HFFc6 (cell line): ENCODE measurements around the gene TUBA3C. TPM values are rescaled to one million over a fixed set of nuclear protein-coding genes. Genes with fewer than 3 reads are reported as not detected.

Experiments used
- DNase-seq: peaks from one replicate; pipeline ENCODE4 v3.0.0-alpha.2; 2018
- H3K27ac Mint-ChIP-seq: 2 replicates; pipeline ENCODE4 v1.8.0; 2020; ENCODE audit warnings: mild to moderate bottlenecking, mixed read lengths
- H3K27me3 Mint-ChIP-seq: 2 replicates; pipeline ENCODE4 v1.8.0; 2021; ENCODE audit warnings: mild to moderate bottlenecking, moderate library complexity, mixed read lengths; ENCODE audit not compliant: insufficient read depth
- H3K36me3 Mint-ChIP-seq: 2 replicates; pipeline ENCODE4 v1.8.0; 2021; ENCODE audit warnings: low read depth, mixed read lengths
- H3K4me1 Mint-ChIP-seq: 2 replicates; pipeline ENCODE4 v1.8.0; 2020; ENCODE audit warnings: low read depth, mixed read lengths
- H3K4me3 Mint-ChIP-seq: 2 replicates; pipeline ENCODE4 v1.8.0; 2020; ENCODE audit warnings: mild to moderate bottlenecking, moderate library complexity, mixed read lengths
- H3K9me3 Mint-ChIP-seq: 2 replicates; pipeline ENCODE4 v1.8.0; 2020; ENCODE audit warnings: mild to moderate bottlenecking, mixed read lengths
- total RNA-seq, 6 experiments: library from RNA; stranded (reverse); fragmentation: NEBNext Ultra II Directional; extraction: Animal tissue kit (Norgen Biotek cat#: 25700); gene quantifications; 2 replicates in 1 of 6; 3 replicates in 5 of 6; pipeline ENCODE4 v1.2.3, GENCODE V29; 2021
- TF ChIP-seq, protein P1 (sequence below): fragments of 200-600 bp; sonication (generic); IDR thresholded peaks from 2 replicates; pipeline ENCODE4 v1.5.0; 2021; ENCODE audit warnings: antibody characterized with exemption, mild to moderate bottlenecking

TUBA3C gene
- total RNA-seq, 6 experiments from 2014 or later: not detected

DNA sequence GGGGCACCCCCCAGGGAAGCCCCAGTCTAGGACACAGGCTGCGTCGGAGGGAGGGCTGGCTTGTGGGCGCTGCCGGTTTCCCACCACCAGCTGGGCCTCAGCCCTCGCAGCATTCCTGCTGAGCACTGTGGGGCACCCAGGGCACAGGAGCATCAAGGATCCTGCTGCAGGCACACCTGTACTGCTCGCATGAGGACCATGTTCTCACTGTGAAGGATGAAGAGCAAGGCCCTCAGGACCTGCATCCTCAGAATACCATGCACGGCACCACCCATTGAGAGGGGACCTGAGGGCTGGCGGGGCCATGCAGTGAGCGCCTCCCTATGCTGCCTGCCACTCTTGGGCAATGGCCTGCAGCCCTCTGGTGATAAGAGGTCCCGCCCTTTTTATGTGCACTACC, 31.4 kb downstream of the TUBA3C start:
- Mint-ChIP-seq H3K27me3 (peaks cover 3% of the 10 kb centered on the region; the same call in 1 of the 2 replicates), H3K4me1 (no peaks in the 10 kb centered on the region), H3K36me3 (peaks cover 3% of the 10 kb centered on the region), H3K27ac (no peak overlapping the region), H3K4me3 (no peak overlapping the region), H3K9me3 (peaks cover 59% of the 10 kb centered on the region)
- no peak for DNase-seq
- TF ChIP-seq, protein P1, sequence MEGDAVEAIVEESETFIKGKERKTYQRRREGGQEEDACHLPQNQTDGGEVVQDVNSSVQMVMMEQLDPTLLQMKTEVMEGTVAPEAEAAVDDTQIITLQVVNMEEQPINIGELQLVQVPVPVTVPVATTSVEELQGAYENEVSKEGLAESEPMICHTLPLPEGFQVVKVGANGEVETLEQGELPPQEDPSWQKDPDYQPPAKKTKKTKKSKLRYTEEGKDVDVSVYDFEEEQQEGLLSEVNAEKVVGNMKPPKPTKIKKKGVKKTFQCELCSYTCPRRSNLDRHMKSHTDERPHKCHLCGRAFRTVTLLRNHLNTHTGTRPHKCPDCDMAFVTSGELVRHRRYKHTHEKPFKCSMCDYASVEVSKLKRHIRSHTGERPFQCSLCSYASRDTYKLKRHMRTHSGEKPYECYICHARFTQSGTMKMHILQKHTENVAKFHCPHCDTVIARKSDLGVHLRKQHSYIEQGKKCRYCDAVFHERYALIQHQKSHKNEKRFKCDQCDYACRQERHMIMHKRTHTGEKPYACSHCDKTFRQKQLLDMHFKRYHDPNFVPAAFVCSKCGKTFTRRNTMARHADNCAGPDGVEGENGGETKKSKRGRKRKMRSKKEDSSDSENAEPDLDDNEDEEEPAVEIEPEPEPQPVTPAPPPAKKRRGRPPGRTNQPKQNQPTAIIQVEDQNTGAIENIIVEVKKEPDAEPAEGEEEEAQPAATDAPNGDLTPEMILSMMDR: no peak

DNA sequence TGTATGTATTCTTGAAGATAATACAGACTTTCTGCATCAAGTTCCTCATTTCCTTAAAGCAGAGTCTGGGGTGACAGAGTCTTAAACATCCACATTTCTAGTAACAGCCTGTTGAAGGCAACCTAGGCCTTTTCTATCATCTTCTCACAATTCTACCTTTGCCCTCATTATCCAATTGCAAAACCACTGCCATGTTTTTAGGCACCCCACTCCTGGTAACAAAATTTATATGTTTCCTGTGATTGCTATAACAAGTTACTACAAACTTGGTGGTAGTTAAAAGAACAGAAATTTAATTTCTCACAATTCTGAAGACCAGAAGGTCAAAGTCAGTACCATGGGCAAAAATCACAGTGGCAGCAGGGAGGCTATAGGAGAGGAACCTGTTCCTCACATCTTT, 33.1 kb downstream of the TUBA3C start:
- peaks cover 3% of the 10 kb centered on the region for H3K36me3 Mint-ChIP-seq
- TF ChIP-seq, protein P1: no peak
- no peak overlapping the region for H3K4me3 Mint-ChIP-seq
- no peak overlapping the region for H3K27ac Mint-ChIP-seq
- H3K4me1 Mint-ChIP-seq: no peaks in the 10 kb centered on the region
- H3K9me3 Mint-ChIP-seq: peaks cover 60% of the 10 kb centered on the region
- peaks cover 3% of the 10 kb centered on the region; the same call in 1 of the 2 replicates for H3K27me3 Mint-ChIP-seq
- no peak for DNase-seq
